Colonic mucosa (tissue), 4 donors: Measurements from ENCODE around the gene XPO4. TPM values are rescaled to one million over a fixed set of nuclear protein-coding genes. Genes with fewer than 3 reads are reported as not detected.
"Not testable (repeated sequence)": the region's sequence is repeated elsewhere in the genome, so short reads cannot be mapped to it uniquely, and the experiment has no call there.

ENCODE experiments used
- DNase-seq: peaks from one replicate; pipeline ENCODE4 v3.0.0-alpha.2; 2020
- H3K27ac ChIP-seq: fragments of 200-600 bp; one replicate; pipeline ENCODE4 v1.8.0; 2021
- H3K27me3 ChIP-seq: fragments of 200-600 bp; one replicate; pipeline ENCODE4 v1.8.0; 2021
- H3K36me3 ChIP-seq: fragments of 200-600 bp; one replicate; pipeline ENCODE4 v1.8.0; 2021
- H3K4me1 ChIP-seq: fragments of 200-600 bp; one replicate; pipeline ENCODE4 v1.8.0; 2021; ENCODE audit warnings: mild to moderate bottlenecking
- H3K4me3 ChIP-seq: fragments of 200-600 bp; one replicate; pipeline ENCODE4 v1.8.0; 2021
- H3K9ac ChIP-seq, 2 donors: one replicate each; pipeline ENCODE4 v1.7.0; 2013; ENCODE audit warnings: control low read depth in 2 of 2, low read depth in 2 of 2, low read length in 2 of 2
- H3K9me3 ChIP-seq: fragments of 200-600 bp; one replicate; pipeline ENCODE4 v1.8.0; 2021
- intact Hi-C: fragments of 100-400 bp; cut with DNase I; formaldehyde crosslinking; loops from one replicate; pipeline ENCODE4 v1.14.1; 2022
- total RNA-seq, 2 donors: library from RNA; stranded (reverse); fragmentation: NEBNext Ultra II Directional in 1 of 2; extraction: Animal tissue kit (Norgen Biotek cat#: 25700) in 1 of 2; gene quantifications; one replicate each; pipeline ENCODE4 v1.2.1, GENCODE V29; 2021
- TF ChIP-seq, protein P1 (sequence below): fragments of 200-600 bp; IDR thresholded peaks from one replicate; pipeline ENCODE4 v1.8.0; 2022; ENCODE audit warnings: antibody characterized with exemption, mild to moderate bottlenecking
- donor health status: healthy.
- donor health status: DM: no; HTN: no; CAD: no.
- donor health status: DM: no; HTN: no; CAD: no.

Gene XPO4
- total RNA-seq, 2 donors from 2014 or later = 9.1 to 18.2 TPM

DNA sequence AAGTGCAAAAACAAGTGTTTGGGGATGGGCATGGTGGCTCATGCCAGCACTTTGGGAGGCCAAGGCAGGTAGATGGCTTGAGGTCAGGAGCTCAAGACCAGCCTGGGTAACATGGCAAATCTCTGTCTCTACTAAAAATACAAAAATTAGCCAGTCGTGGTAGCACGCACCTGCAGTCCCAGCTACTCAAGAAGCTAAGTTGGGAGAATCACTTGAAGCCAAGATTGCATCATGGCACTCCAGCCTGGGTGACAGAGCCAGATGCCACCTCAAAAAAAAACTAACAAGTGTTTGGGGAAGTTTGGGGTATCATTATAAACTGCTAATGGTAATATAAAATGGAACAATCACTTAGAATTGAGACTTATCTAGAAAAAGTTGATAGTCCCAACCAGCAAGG lies 24.6 kb downstream of the XPO4 start:
- Histone ChIP-seq H3K36me3 (no peaks in the 10 kb centered on the region), H3K27ac (no peak overlapping the region), H3K9ac (no peak overlapping the region), H3K4me1 (no peaks in the 10 kb centered on the region), H3K9me3 (no peaks in the 10 kb centered on the region), H3K4me3 (no peak overlapping the region), H3K27me3 (no peaks in the 10 kb centered on the region)
- intact Hi-C loops = no loop called here
- DNase-seq = no peak
- TF ChIP-seq, protein P1, sequence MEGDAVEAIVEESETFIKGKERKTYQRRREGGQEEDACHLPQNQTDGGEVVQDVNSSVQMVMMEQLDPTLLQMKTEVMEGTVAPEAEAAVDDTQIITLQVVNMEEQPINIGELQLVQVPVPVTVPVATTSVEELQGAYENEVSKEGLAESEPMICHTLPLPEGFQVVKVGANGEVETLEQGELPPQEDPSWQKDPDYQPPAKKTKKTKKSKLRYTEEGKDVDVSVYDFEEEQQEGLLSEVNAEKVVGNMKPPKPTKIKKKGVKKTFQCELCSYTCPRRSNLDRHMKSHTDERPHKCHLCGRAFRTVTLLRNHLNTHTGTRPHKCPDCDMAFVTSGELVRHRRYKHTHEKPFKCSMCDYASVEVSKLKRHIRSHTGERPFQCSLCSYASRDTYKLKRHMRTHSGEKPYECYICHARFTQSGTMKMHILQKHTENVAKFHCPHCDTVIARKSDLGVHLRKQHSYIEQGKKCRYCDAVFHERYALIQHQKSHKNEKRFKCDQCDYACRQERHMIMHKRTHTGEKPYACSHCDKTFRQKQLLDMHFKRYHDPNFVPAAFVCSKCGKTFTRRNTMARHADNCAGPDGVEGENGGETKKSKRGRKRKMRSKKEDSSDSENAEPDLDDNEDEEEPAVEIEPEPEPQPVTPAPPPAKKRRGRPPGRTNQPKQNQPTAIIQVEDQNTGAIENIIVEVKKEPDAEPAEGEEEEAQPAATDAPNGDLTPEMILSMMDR = no peak

DNA sequence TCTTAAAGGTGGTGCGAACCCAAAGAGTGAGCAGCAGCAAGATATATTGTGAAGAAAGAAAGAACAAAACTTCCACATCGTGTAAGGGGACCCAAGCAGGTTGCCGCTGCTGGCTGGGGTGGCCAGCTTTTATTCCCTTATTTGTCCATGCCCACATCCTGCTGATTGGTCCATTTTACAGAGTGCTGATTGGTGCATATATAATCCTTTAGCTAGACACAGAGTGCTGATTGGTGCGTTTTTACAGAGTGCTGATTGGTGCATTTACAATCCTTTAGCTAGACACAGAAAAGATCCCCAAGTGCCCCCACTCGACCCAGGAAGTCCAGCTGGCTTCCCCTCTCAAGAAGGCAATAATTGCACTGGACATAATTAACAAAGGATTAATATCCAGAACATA lies 25.7 kb downstream of the XPO4 start:
- DNase-seq, H3K27ac ChIP-seq, H3K4me3 ChIP-seq, H3K9ac ChIP-seq, H3K36me3 ChIP-seq, H3K9me3 ChIP-seq, H3K27me3 ChIP-seq, intact Hi-C loops, H3K4me1 ChIP-seq: not testable (repeated sequence)

DNA sequence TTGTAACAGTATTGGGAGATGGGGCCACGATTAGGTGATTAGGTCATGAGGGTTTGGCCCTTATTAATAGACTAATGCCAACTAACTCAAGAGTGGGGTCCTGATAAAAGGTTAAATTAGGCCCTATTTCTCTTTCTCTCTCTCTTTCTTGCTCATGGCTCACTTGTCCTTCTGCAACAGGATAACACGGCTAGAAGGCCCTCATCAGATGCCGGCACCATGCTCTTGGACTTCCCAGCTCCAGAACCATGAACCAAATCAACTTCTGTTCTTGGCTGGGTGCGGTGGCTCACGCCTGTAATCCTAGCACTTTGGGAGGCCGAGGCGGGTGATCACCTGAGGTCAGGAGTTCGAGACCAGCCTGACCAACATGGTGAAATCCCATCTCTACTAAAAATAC lies 28.1 kb downstream of the XPO4 start:
- H3K36me3 ChIP-seq, H3K9me3 ChIP-seq, H3K4me3 ChIP-seq, DNase-seq, intact Hi-C loops, H3K27ac ChIP-seq, H3K9ac ChIP-seq, H3K4me1 ChIP-seq, H3K27me3 ChIP-seq: not testable (repeated sequence)

DNA sequence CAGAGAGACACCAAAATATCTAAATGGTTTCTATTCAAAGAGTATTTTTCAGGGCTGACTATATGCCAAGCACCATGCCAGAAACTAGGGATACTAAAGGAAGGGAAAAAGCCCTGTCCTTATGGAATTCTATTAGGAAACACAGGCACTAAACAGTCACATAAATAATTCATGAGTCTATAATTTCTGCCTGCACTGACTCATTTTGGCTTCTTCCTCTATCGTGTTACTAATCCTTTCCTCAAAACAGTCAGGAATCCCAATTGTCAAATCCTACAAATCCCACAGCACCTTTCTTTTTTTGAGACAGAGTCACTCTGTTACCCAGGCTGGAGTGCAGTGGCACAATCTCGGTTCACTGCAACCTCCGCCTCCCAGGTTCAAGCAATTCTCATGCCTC lies 29.2 kb downstream of the XPO4 start:
- Histone ChIP-seq H3K4me3 (no peak overlapping the region), H3K4me1 (no peaks in the 10 kb centered on the region), H3K9ac (no peak overlapping the region), H3K27me3 (no peaks in the 10 kb centered on the region), H3K36me3 (no peaks in the 10 kb centered on the region), H3K27ac (no peak overlapping the region), H3K9me3 (no peaks in the 10 kb centered on the region)
- TF ChIP-seq, protein P1 = no peak
- intact Hi-C loops = no loop called here
- DNase-seq = no peak

DNA sequence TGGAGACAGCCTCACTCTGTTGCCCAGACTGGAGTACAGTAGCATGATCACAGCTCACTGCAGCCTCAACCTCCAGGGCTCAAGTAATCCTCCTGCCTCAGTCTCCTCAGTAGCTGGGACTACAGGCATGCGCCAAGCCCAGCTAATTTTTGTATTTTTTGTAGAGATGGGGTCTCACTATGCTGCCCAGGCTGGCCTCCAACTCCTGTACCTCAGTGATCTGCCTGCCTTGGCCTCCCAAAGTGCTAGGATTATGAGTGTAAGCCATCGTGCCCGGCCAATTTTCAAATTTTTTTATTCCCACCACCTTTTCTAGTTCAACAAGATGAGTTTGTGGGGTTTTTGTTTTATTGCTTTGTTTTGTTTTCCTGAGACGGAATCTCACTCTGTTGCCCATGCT lies 31.7 kb downstream of the XPO4 start:
- Histone ChIP-seq H3K4me1 (no peaks in the 10 kb centered on the region), H3K27me3 (no peaks in the 10 kb centered on the region), H3K36me3 (no peaks in the 10 kb centered on the region), H3K27ac (no peak overlapping the region), H3K9me3 (no peaks in the 10 kb centered on the region), H3K4me3 (no peak overlapping the region), H3K9ac (no peak overlapping the region)
- intact Hi-C loops = no loop called here
- TF ChIP-seq, protein P1 = no peak
- DNase-seq = no peak

DNA sequence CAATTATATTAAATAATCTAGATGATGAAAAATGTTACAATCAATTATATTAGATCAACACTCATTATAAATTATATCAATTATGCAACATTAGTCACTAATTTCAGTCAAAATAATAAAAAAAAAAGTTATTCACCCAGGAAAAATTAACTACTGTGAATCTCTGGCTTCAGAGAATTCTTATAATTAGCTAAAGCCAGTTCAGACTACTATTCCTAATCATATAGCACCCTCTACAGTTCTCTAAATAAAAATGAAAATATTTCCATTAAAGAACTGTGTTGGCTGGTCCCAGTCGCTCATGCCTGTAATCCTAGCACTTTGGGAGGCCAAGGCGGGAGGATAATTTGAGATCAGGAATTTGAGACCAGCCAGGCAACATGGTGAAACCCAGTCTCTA lies 33.0 kb downstream of the XPO4 start:
- Histone ChIP-seq H3K4me1 (no peaks in the 10 kb centered on the region), H3K9me3 (no peaks in the 10 kb centered on the region), H3K9ac (no peak overlapping the region), H3K27me3 (no peaks in the 10 kb centered on the region), H3K36me3 (no peaks in the 10 kb centered on the region), H3K4me3 (no peak overlapping the region), H3K27ac (no peak overlapping the region)
- no peak for DNase-seq
- intact Hi-C loops = no loop called here
- TF ChIP-seq, protein P1 = no peak

DNA sequence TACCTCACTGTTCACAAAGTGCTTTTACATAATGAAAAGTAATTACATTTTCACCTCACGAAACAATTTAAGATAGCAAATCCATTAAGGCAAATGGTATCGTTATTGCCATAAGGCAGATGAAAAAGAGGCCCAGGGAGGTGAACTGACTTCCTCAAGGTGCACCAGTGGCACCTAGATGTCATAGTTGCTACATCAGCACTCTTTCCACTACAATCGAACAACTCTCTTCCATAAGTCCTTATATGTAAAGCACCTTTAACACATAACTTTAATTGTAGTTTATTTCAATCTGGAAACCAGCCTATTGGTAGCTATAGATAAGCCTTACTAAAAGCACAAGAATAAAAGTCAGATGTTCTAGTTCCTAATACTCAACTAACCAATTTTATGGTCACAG lies 35.1 kb downstream of the XPO4 start:
- TF ChIP-seq, protein P1 = no peak
- Histone ChIP-seq H3K36me3 (no peaks in the 10 kb centered on the region), H3K27ac (no peak overlapping the region), H3K9me3 (no peaks in the 10 kb centered on the region), H3K9ac (no peak overlapping the region), H3K27me3 (no peaks in the 10 kb centered on the region), H3K4me1 (no peaks in the 10 kb centered on the region), H3K4me3 (no peak overlapping the region)
- intact Hi-C loops = no loop called here
- no peak for DNase-seq

DNA sequence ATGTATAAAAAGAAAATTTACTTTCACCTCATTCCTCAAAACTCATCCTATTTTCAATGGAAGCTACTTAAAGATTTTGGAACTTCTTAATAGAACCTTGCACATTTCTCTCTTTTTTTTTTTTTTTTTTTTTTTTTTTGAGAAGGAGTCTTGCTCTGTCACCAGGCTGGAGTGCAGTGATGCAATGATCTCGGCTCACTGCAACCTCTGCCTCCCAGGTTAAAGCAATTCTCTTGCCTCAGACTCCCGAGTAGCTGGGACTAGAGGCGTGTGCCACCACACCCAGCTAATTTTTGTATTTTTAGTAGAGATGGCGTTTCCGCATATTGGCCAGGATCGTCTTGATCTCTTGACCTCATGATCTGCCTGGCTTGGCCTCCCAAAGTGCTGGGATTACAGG lies 40.9 kb downstream of the XPO4 start:
- intact Hi-C loops, H3K9me3 ChIP-seq, H3K4me1 ChIP-seq, H3K27ac ChIP-seq, H3K4me3 ChIP-seq, H3K9ac ChIP-seq, H3K27me3 ChIP-seq, H3K36me3 ChIP-seq, DNase-seq: not testable (repeated sequence)
